Activated naive CD8-positive, alpha-beta T cell treated with anti-CD3 and anti-CD28 coated beads, Interleukin-2, amount 10 ng/mL, durations not matched to agents 7 days and 5 days (primary cell): Measurements from ENCODE around the gene TLL2. TPM values are rescaled to one million over a fixed set of nuclear protein-coding genes. Genes with fewer than 3 reads are reported as not detected.

Experiments used
- ATAC-seq: fragments of 150-1000 bp; cut with Tn5 transposase; one replicate; pipeline ENCODE4 v1.10.0; 2021; ENCODE audit warnings: low read depth, moderate library complexity
- POLR2A ChIA-PET: fragments of 350-600 bp; sonication (Branson Sonifier 250); formaldehyde crosslinking; loops from one replicate; lab custom pipeline; 2021; ENCODE audit warnings: antibody characterized with exemption; lab: Charles Lee
- DNase-seq: peaks from one replicate; pipeline ENCODE4 v3.0.0; 2021
- H3K27ac Mint-ChIP-seq: one replicate; pipeline ENCODE4 v1.8.0; 2022; ENCODE audit warnings: mild to moderate bottlenecking, mixed read lengths
- H3K27me3 Mint-ChIP-seq: one replicate; pipeline ENCODE4 v1.8.0; 2022; ENCODE audit warnings: mild to moderate bottlenecking, moderate library complexity, mixed read lengths
- H3K36me3 Mint-ChIP-seq: one replicate; pipeline ENCODE4 v1.8.0; 2021; ENCODE audit warnings: mild to moderate bottlenecking, mixed read lengths
- H3K4me1 Mint-ChIP-seq: one replicate; pipeline ENCODE4 v1.8.0; 2021; ENCODE audit warnings: mixed read lengths
- H3K4me3 Mint-ChIP-seq: one replicate; pipeline ENCODE4 v1.8.0; 2022; ENCODE audit warnings: mild to moderate bottlenecking, moderate library complexity, mixed read lengths
- H3K9me3 Mint-ChIP-seq: one replicate; pipeline ENCODE4 v1.8.0; 2021; ENCODE audit warnings: mixed read lengths
- total RNA-seq, 2 experiments: library from RNA; stranded (reverse); gene quantifications; one replicate each; pipeline ENCODE4 v1.2.3, GENCODE V29; 2021

TLL2 gene
- total RNA-seq, 2 experiments from 2014 or later = not detected

GRCh38 chr10:96358851-96359540 lies 154.7 kb downstream of the TLL2 start, which contains the start of gene OPALIN:
Gene OPALIN, minus strand, starts transcription at chr10:96359002. Its CDS starts 106 bp downstream, at chr10:96358896.
- H3K36me3 Mint-ChIP-seq = no peaks in the 10 kb centered on the region
- H3K27ac Mint-ChIP-seq = no peak within 1 kb of the TSS
- H3K9me3 Mint-ChIP-seq = no peaks in the 10 kb centered on the region
- no peak for ATAC-seq
- no peak for DNase-seq
- H3K27me3 Mint-ChIP-seq = peaks cover 3% of the 10 kb centered on the region
- H3K4me3 Mint-ChIP-seq = no peak within 1 kb of the TSS
- no peaks in the 10 kb centered on the region for H3K4me1 Mint-ChIP-seq
- POLR2A ChIA-PET = no interaction called here

DNA sequence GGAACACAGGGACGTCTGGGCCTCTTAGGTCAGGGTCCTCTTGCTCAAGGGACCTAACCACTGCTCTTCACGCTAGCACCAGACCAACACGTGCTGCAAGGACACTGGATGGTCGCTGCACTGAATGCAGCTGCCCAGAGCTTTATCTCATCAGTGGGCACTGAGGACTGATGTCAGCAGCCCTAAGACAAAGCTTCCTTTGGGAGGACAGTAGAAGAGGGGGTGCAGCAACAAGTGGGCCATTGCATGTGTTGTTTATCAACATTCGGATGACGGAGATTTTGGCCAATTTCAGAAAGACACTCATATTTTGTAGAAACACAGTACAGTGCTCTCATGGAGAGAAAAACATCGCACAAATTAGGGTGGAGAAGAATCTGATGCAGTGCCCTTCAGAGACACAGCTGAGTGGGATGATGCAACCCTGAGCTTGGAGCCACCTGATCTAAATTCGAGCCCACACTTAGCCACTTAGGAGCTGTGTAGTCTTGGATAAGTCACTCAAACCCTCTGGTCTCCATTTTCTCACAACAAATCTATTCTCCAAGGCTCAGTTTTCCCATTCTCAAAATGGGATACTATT lies 156.6 kb downstream of the TLL2 start:
- Mint-ChIP-seq H3K27me3 (peaks cover 9% of the 10 kb centered on the region), H3K4me1 (no peaks in the 10 kb centered on the region), H3K36me3 (no peaks in the 10 kb centered on the region), H3K27ac (no peak overlapping the region), H3K4me3 (no peak overlapping the region), H3K9me3 (no peaks in the 10 kb centered on the region)
- POLR2A ChIA-PET = no interaction called here
- ATAC-seq (no peak), DNase-seq (no peak)

DNA sequence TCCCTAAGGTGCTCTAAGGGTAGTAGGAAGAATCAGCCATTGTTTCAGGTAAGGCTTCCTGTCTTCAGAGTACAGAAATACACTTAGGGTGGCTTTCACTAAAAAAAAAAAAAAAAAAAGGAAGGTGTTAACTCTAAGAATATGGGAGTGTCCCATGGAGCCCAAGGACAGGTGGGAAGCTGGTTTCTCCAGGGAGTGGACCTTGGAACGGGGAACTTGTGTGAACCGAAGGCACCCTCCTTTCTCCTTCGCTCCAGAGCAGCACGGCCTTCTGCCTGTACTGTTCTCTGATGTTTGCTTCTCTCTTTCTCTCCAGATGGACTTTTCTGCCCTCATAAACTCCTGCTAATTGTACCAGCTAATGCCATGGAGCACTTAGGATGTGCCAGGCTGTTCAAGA lies 161.1 kb downstream of the TLL2 start:
- H3K27ac Mint-ChIP-seq = no peak overlapping the region
- POLR2A ChIA-PET = no interaction called here
- H3K36me3 Mint-ChIP-seq = no peaks in the 10 kb centered on the region
- ATAC-seq (no peak), DNase-seq (no peak)
- no peak overlapping the region for H3K4me3 Mint-ChIP-seq
- H3K27me3 Mint-ChIP-seq = peaks cover 14% of the 10 kb centered on the region
- H3K9me3 Mint-ChIP-seq = no peaks in the 10 kb centered on the region
- no peaks in the 10 kb centered on the region for H3K4me1 Mint-ChIP-seq

DNA sequence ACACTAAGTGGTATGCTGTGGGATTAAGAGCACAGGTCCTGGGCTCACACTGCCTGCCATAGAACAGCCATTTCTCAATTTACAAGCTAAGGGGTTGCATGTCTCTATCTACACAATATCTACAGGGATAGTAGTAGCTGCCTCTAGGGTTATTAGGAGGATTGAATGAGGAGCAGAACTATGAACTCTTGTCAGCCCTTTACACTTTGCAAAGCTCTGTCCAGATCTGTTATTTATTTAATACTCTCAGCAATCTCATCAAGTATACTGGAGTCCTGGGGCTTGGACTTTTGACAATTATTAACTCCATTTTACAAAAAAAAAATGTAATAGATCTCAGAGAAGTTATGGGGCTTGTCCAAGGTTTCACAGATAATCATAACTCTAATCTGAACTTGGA lies 161.7 kb downstream of the TLL2 start:
- H3K9me3 Mint-ChIP-seq = no peaks in the 10 kb centered on the region
- H3K4me3 Mint-ChIP-seq = no peak overlapping the region
- POLR2A ChIA-PET = no interaction called here
- no peak for DNase-seq
- H3K27me3 Mint-ChIP-seq = peaks cover 14% of the 10 kb centered on the region
- ATAC-seq = no peak
- no peaks in the 10 kb centered on the region for H3K4me1 Mint-ChIP-seq
- no peaks in the 10 kb centered on the region for H3K36me3 Mint-ChIP-seq
- H3K27ac Mint-ChIP-seq = no peak overlapping the region

GRCh38 chr10:96346295-96346694 lies 167.4 kb downstream of the TLL2 start:
- H3K4me1 Mint-ChIP-seq = peaks cover 4% of the 10 kb centered on the region
- DNase-seq = no peak
- peaks cover 13% of the 10 kb centered on the region for H3K9me3 Mint-ChIP-seq
- no peak overlapping the region for H3K4me3 Mint-ChIP-seq
- peaks cover 7% of the 10 kb centered on the region for H3K27me3 Mint-ChIP-seq
- peaks cover 7% of the 10 kb centered on the region for H3K36me3 Mint-ChIP-seq
- H3K27ac Mint-ChIP-seq = no peak overlapping the region
- POLR2A ChIA-PET = no interaction called here
- no peak for ATAC-seq

DNA sequence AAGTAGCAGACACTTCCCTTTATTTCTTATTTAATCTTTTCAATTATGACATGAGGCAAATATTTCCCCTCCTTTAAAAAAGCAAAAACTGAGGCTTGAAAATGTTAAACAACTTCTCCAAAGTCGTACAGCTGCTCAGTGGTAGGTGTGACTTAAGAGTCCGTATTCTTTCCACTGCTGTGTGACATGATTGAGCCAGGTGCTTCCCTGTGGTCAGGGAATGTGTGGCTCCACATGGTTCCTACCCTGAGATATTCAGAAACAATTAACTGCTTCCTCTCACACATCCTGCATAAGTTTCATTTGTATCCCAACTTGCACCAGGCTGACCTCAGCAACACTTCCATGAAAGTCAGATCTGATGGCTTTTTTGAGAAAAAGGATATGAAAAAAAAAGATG lies 168.5 kb downstream of the TLL2 start:
- Mint-ChIP-seq H3K9me3 (peaks cover 13% of the 10 kb centered on the region), H3K4me3 (no peak overlapping the region), H3K27me3 (peaks cover 7% of the 10 kb centered on the region), H3K27ac (no peak overlapping the region), H3K36me3 (peaks cover 7% of the 10 kb centered on the region), H3K4me1 (peaks cover 4% of the 10 kb centered on the region)
- POLR2A ChIA-PET = no interaction called here
- DNase-seq (no peak), ATAC-seq (no peak)

DNA sequence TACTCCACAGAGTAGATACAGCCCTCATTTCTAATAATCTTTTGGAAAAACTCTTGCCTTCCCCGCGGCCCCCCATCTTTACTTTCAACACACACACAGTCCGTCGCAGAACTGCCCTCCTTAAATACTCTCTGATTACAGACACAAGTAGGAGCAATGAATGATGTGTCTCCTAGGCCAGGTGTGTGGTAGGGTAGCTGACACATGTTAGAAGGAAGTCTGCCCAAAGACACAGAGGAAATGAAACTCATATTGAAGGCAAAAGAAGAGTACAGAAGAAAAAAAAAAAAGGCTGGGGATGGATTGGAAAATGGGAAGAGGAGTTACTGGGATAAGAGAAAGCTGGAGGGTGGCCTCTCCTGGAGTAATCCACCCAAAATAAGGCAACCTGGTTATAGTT lies 169.5 kb downstream of the TLL2 start:
- DNase-seq (no peak), ATAC-seq (no peak)
- Mint-ChIP-seq H3K4me1 (peaks cover 4% of the 10 kb centered on the region), H3K36me3 (peaks cover 7% of the 10 kb centered on the region), H3K27ac (no peak overlapping the region), H3K27me3 (peaks cover 7% of the 10 kb centered on the region), H3K4me3 (no peak overlapping the region), H3K9me3 (peaks cover 13% of the 10 kb centered on the region)
- POLR2A ChIA-PET = no interaction called here

- ATAC-seq = no peak
- peaks cover 13% of the 10 kb centered on the region for H3K9me3 Mint-ChIP-seq
- POLR2A ChIA-PET = no interaction called here
- H3K27me3 Mint-ChIP-seq = peaks cover 3% of the 10 kb centered on the region
- no peak for DNase-seq
- H3K36me3 Mint-ChIP-seq = peaks cover 7% of the 10 kb centered on the region
- no peak overlapping the region for H3K4me3 Mint-ChIP-seq
- peaks cover 4% of the 10 kb centered on the region for H3K4me1 Mint-ChIP-seq
- no peak overlapping the region for H3K27ac Mint-ChIP-seq
These were observed 171.3 kb downstream of the TLL2 start for GRCh38 chr10:96342402-96342801.

DNA sequence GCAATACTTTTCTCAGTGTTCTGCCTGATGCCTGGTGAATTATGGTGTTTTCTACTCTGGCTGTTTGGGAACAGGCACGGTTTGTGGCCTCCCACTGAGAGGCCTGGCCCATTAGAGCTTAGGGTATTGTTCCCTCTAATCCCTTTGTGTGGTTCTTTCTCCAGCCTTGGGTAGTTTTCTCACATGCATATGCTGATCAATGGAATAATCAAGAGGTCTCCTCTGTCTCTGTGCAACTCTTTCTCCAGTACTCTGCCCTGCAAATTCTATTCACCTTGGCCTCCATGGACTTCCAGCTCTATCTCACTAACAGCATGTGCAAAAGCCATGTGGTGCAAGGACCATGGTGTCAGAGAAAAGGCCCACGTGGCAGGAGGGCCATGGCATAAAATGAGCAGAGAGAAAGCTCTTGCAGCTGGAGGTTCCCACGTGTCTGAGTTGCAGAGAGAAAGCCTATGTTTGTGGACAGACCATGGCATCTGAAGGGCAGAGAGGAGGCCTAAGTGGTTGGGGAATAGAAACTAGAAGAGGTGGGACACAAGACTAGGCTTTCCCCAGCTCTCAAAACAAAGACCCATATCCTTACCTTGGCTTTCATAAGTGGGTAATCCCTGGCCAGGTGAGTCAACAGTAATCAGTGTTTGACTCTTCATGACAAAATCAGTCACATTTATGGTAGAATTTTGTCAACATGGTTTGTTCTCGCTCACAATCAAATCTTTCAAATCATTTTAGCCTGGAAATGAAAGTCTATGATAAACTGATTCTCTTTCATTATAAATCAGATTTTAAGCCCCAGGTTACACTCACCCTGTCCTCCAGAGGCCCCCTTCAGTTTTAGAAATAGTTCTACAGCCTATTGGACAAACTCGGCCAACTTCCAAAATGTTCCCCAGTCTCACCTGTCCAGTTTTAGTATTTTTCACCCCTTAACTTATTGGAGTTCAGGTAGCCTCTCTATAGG lies 172.2 kb downstream of the TLL2 start:
- Mint-ChIP-seq H3K4me1 (peaks cover 4% of the 10 kb centered on the region), H3K4me3 (no peak overlapping the region), H3K36me3 (peaks cover 7% of the 10 kb centered on the region), H3K27me3 (peaks cover 3% of the 10 kb centered on the region), H3K27ac (no peak overlapping the region), H3K9me3 (peaks cover 13% of the 10 kb centered on the region)
- DNase-seq (no peak), ATAC-seq (no peak)
- POLR2A ChIA-PET = no interaction called here

DNA sequence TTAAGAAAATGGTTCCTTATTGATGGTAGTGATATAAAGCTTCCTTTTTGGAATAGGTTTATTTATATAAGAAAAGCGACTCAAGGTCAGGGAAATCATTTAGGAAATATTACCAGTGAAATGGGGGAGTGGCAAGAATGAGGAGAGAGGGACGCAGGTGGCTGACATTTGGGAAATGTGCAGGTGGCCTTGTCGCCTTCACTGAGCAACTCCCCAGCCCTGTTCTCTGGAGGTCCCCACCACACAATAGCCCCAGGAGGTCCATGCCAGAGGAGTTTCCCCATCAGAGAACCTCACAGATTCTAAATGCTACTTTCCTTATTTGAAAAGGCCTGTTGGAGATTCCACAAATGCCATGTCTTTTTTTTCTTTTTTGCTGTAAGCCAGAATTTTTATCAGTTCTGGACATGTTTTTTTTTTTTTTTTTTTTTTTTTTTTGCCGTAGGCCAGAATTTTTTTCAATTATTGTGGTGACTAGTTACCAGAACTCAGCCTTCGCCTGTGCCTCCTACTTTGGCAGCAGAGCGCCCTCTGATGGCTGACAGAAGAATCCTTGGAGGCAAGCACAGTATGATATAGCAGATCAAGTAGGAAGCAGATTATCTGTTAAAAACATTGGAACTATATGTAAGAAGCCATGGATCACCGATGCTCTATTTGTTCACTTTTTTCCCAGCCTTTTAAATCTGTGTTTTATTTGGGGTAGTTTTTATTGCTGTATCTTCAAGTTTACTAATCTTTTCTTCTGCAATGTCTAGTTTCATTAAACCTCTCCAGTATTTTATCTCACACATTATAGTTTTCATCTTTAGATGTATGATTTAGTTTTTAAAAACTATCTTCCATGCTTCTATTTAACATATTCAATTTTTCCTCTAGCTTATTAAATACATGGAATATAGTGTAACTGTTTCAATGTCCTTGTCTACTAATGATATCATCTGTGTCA lies 173.5 kb downstream of the TLL2 start:
- Mint-ChIP-seq H3K36me3 (peaks cover 2% of the 10 kb centered on the region), H3K4me1 (peaks cover 4% of the 10 kb centered on the region), H3K27me3 (no peaks in the 10 kb centered on the region), H3K27ac (no peak overlapping the region), H3K4me3 (no peak overlapping the region), H3K9me3 (peaks cover 3% of the 10 kb centered on the region)
- POLR2A ChIA-PET = no interaction called here
- DNase-seq = peak; percentile 52
- ATAC-seq = peak; percentile 78

DNA sequence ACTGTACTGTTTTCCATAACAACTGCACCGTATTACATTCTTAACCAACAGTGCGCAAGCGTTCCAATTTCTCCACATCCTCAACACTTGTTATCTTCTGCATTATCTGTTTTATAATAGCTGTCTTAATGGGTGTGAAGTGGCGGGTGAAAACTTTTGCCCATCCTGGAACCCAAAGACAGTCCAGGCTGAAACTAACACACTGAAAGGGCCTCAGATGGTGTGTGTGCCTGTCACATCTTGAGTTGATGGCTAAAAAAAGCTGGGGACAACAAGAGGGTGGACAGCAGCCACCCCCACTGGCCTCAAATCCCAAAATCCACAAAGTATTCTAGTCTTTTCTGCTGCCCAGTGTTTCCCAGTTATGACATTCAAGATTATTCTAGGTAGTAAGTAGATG lies 174.3 kb downstream of the TLL2 start:
- ATAC-seq (no peak), DNase-seq (no peak)
- no peak overlapping the region for H3K4me3 Mint-ChIP-seq
- peaks cover 4% of the 10 kb centered on the region for H3K4me1 Mint-ChIP-seq
- no peaks in the 10 kb centered on the region for H3K9me3 Mint-ChIP-seq
- POLR2A ChIA-PET = no interaction called here
- H3K27ac Mint-ChIP-seq = no peak overlapping the region
- no peaks in the 10 kb centered on the region for H3K36me3 Mint-ChIP-seq
- H3K27me3 Mint-ChIP-seq = no peaks in the 10 kb centered on the region

GRCh38 chr10:96338279-96338925 lies 175.3 kb downstream of the TLL2 start:
- Mint-ChIP-seq H3K4me3 (no peak overlapping the region), H3K27ac (no peak overlapping the region), H3K27me3 (peaks cover 2% of the 10 kb centered on the region), H3K36me3 (no peaks in the 10 kb centered on the region), H3K4me1 (peaks cover 2% of the 10 kb centered on the region), H3K9me3 (no peaks in the 10 kb centered on the region)
- no peak for ATAC-seq
- no peak for DNase-seq
- POLR2A ChIA-PET = interaction anchor here (0.7 kb wide), 1 partner anchor 944 kb away, joined by 3 read pairs; no protein-coding TSS in a partner anchor
